AG08396 (cell line): ENCODE measurements around the gene ZNF587B.
"Not testable (repeated sequence)": the region's sequence is repeated elsewhere in the genome, so short reads cannot be mapped to it uniquely, and the experiment has no call there.

ENCODE experiments used
- DNase-seq: peaks from one replicate; pipeline ENCODE4 v3.0.0; 2012; ENCODE audit warnings: low spot score, mixed read lengths

The ZNF587B gene

DNA sequence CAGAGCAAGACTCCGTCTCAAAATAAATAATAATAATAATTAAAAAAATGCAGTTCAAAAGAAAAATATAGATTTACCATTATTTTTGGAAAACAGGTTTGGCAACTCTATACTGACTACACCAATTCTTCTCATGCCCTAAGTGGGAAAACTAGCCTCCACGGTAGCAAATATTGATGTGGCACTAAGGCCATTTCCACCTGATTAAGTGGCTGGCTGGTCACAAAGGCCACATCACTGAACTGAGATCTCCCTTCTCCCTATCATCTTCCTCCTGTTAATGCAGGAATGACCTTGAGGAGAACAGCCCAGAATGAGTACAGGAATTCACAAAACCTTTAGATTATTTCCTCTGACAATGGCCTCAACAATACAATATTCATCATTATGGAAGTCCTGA is 40.1 kb downstream of the ZNF587B start:
- DNase-seq = no peak

DNA sequence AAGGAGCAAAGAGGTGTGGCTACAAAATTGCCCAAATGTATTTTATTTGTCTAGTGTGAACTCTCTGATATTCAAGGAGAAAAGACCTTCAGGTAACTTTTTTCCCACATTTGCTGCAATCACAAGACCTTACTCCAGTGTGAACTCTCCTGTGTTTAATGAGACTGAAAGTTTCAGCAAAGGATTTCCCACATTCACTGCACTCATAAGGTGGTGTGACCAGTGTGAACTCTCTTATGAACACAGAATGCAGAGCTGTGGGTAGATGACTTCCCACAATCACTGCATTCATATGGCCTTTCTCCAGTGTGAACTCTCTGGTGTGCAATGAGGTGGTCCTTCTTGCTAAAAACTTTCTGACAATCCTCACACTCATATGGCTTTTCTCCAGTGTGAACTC is 42.4 kb downstream of the ZNF587B start:
- DNase-seq = no peak

DNA sequence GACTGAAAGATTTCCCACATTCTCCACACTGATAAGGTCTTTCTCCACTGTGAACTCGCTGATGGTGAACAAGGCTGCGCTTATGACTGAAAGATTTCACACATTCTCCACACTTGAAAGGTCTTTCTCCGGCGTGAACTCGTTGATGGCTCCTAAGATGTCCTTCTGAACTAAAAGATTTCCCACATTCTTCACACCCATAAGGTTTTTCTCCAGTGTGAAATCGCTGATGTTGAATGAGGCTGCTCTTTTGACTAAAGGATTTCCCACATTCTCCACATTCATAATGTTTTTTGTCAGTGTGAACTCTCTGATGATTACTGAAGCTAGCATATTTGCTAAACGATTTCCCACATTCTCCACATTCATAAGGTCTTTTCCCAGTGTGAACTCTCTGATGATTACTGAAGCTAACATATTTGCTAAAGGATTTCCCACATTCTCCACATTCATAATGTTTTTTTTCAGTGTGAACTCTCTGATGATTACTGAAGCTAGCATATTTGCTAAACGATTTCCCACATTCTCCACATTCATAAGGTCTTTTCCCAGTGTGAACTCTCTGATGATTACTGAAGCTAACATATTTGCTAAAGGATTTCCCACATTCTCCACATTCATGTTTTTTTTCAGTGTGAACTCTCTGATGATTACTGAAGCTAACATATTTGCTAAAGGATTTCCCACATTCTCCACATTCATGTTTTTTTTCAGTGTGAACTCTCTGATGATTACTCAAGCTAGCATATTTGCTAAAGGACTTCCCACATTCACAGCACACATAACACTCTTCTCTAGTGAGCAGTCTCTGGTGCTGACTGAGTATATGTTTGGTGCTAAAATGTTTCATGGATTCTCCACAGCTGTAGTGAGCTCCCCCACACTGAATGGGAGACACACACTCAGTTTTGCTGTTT is 44.0 kb downstream of the ZNF587B start:
- DNase-seq = not testable (repeated sequence)

DNA sequence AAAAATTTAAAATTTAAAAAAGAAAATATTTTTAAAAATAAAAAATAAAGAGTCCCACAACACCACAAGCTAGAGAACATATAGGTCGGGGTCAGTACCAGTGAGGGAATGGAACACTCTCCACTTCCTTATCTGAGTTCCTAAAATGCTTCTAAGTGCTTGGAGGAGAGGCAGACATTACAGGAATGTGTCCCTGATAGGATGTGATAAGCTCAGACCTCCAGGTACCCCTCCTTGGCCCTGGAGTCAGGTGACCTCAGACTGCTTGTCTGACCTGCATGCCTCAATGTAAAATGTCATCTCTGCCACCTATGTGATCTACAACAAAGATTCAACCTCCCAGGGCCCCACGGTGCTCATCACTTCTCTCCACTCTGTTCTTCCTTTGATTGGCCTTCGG is 55.9 kb downstream of the ZNF587B start:
- no peak for DNase-seq

DNA sequence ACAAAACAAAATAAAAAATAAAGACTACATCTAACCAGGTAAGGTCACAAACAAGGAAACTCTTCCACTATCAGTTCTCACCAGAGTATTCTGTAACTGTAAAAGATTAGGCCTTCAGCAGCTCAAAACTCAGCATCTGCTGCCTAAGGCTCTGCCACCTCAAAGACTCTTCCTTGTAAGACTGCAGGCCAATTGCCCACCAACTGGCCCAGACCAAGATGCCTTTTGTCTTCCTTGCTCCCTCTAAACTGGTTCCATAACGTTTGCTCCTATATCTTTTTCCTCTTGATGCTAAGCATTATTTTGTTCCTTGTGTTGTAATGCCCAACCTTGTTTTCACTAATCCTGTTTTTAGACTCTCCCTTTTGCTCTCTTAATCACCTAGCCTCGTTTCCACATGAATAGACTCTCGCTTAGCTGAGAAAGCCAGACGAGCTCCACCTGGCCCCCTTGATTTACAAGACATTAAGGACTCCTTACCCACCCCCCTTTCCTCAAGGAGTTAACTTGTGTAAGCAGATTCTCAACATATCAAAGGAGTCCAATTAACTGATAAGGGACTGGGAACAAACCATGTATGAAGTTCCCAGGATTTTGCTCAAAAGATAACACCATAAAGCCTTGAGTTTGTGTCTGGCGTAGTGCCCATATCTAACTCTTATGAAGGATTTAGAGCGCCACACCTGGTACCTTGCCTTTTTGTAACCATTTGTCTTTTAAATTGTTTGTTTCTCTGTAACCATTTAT is 57.3 kb downstream of the ZNF587B start:
- DNase-seq = no peak

DNA sequence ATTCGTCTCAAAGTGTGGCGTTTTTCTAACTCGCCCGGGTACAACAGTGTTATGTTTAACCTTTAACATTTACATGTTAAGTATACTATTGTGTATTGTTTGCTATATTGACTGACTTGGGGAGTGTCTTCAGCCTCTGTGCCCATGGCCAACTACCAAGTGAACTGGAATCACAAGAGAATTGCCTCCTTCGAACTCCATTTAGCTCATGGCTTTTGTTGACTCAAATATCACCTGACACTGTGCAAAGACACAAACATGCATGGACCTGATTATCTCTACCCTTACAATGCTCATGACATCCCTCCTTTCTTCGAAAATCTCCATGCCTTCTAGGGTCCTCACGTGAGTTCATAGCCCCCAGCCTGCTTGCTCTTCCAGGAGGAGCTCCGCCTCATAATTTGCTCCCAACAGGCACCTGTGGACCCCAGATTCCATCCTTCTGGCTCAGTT is 58.0 kb downstream of the ZNF587B start:
- no peak for DNase-seq

DNA sequence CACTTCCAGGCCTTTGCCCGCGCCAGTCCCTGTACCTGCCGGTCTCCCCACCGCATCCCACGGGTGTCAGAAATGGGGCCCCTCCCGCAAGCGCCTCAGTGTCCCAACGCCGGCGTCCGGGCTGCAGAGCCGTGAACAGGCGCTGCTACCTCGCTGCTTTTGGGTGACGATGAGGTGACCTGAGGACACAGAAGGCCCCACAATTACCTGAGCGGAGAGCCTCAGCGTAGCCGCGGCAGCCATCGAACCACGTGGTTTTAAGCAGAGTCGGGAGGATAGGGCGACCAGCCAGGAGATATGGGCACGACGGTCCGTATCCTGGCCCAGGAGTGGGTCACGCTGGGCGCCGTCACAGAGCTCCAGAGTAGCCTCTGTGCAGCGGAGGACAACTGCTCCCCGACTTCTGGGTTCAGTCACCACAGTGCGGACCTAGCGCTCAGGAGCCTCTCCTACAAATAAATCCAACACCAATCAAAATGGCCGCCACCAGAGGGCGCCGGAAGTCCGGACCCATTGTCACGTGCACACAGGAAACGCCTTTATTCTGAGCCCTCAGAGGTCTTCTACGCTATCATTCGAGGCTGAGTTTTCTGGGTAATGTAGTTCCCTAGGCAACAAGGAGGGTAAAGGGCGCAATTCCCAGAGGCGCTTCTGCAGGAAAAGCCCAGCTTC is 58.6 kb downstream of the ZNF587B start, which contains the start of gene ZNF814:
ZNF814 (minus strand) TSS at position 478 of the 672 bp plus-strand sequence; CDS start at position 243, 235 bp downstream.
- peak; percentile 59 for DNase-seq

DNA sequence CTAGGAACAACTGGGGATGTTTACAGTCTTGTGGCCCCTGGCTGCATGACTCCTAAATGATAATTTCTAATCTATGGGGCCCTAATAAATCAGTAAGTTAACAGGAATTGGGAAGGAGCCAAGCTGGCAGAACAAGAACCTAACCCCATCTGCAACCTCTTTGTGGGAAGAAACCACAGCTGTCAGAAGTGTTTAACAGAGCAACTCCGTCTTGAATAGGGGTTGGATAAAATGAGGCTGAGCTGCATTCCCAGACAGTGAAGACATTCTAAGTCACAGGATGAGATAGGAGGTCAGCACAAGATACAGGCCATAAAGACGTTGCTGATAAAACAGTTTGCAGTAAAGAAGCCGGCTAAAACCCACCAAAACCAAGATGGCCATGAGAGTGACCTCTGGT is 60.6 kb downstream of the ZNF587B start:
- peak; percentile 16 for DNase-seq
